ENCODE measurements around the gene KLHL10.

Gene KLHL10

DNA sequence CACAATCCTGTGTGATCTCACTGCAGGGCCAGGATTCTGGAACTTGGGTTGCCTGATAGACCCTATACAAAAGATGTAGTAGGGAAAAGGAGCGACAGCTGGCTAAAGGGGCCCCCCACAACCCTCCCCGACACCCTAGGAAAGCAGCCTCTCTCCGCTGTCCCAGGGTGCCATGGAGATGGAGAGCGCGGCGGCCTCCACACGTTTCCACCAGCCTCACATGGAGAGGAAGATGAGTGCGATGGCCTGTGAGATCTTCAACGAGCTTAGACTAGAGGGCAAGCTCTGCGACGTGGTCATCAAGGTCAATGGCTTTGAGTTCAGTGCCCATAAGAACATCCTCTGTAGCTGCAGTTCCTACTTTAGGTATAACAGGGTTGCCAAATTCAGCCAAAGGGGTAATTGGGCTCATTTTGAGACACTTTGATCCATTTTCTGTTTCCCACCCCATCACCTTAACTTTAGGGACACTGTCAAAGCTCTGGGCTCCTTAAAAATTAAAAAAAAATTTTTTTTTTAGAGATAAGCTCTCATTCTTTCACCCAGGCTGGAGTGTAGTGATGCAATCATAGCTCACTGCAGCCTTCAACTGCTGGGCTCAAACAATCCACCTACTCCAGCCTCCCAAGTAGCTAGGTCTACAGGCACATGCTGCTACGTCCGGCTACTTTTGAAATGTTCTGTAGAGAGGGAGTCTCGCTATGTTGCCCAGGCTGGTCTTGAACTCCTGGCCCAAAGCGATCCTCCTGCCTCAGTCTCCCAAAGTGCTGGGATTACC, at the start of gene KLHL10:
Gene KLHL10 (plus strand): TSS at position 65 of the 778 bp plus-strand sequence. CDS start 108 bp downstream, at position 173.
- no peak for DNase-seq

DNA sequence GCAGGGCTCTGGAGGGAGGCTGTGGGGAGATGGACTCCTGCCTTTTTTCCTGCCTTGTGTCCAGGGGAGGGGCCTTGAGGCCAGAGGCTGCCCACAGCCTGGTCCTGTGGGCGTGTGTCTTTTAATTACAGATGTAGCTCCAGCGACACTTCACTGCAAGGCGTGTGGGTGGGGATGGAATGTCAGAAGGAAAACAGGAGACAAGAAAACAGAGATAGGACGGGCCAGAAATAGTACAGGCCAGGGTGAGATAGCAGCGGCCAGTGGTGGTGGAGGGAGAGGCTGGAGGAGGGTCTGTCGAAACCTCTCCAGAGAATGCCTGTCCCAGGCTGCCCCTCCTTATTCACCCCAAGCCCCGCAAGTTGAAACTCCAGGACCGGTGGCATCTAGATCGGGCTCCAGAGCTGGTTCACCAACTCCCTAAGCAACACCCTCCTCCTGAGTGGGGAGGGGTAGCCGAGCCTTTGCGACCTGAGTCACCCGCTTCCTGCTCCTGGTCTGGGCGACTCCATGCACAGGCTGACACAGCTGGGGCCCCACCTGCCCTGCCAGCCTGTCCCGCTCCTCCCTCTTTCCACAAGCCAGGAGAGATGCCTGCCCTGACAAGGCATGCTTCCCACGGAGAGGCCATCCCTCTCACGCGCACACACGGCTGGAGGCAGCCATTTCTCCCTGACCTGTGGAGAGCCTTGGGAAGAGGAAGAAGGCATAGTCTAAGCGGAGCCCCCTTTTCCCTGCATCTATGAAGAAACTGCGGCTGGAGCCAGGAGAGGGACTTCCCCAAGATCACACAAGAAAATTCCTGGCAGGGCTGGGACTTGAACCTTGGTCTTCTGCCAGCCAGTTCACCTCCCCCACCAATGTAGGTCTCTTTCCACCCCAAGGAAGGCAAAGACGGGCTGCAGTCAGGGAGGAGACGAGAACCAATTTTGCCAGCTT, 44.5 kb upstream of the KLHL10 start:
- no peak for DNase-seq

DNA sequence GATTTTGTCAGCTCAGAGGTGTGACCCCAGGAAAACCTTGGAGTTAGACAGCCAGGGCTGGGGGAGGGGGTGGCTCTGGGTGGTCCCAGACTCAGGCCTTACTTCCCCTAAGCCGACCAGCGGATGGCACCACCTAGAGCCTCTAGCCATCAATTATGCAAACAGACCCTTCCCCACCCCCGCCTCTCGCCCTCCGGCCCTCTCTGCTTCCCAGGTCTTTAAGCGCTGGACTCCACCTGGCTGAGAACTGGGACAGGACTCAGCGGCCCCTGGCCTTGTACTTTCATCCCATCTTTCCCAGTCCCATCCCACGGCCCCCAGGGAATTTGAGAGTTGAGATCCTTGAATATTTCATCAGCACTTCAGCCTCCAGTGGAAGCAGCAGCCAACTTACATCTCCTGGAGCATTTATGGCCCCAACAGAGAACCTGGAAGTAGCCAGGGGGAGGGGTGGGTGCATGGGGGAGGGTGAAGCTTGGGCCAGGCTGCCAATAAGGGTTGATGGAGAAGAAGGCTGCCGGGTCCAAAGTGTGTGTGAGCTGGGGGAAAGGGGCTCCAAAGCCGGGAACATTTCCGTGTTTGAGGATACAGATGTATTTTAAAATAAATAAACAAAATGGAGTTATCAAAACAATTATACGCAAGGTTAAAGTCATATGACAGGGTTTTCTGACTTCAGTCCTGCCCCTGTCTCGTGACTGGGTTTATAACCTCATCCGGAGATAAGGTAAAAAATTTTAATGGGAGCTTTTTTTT, 43.7 kb upstream of the KLHL10 start:
- DNase-seq = no peak

DNA sequence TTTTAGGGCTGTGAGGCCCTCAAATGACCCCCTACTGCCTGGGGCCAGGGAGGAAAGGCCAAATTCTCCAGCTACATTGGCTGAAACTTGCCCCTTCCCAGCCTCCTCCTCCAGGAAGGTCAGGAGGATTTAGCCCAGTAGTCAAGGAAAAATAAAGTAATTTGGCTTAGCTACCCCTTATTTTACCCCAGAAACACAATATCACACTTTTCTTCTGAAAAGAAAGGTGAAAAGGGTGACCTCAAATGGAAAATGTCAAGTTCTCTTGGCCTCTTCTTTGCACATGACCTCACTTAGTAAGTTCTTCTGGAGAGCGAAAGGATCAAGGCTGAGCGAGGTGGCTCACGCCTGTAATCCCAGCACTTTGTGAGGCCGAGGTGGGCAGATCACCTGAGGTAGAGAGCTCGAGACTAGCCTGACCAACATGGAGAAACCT, 43.1 kb upstream of the KLHL10 start:
- no peak for DNase-seq

DNA sequence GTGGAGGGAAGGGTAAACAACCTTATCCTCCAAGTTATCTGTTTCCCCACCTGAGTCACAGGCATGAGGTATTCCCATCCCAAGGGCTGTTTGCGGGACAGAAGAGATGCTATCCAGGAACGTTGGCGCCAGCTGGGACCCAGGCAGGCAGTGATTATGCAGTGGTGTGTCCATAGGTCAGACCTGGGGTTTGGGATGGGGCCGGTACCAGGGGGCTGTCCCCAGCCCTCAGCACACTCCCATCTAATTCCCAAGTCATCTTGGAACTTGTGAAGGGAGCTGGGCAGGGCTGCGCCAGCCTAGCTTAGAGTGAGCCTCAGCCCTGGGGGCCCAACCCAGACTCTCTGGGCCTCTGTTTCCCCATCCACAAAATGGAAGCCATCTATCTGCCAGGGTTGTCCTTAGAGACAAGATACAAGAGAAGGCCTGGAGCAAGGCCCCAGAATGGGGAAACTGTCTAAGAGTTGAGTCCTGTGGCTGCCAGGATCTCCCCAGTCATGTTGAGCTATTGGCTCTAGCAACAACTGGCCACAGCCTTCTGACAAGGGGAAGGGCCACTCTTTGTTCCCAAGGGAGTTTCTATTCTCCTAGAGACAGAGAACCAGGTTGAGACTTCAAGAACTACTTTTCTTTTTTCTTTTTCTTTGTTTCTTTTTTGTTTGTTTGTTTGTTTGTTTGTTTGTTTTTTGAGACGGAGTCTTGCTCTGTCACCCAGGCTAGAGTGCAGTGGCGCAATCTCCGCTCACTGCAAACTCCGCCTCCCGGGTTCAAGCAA, 41.3 kb upstream of the KLHL10 start:
- DNase-seq = no peak

DNA sequence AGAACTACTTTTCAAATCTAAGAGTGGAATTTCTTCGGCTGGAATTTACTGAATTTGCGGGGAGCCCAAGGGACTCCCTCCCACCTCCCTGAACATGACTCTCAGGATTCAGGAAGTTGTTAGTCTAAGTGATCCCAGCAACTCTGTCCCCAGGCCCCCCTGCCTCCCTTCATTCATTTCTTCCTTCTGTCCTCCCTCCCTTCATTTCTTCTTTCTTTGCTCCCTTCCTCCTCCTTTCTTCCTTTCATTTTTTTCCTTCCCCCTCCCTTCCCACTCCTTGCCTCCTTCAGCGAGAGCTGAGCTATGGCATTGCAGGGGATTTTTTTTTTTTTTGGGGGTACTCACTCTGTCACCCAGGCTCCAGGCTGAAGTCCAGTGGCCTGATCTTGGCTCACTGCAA, 40.2 kb upstream of the KLHL10 start:
- DNase-seq = no peak

DNA sequence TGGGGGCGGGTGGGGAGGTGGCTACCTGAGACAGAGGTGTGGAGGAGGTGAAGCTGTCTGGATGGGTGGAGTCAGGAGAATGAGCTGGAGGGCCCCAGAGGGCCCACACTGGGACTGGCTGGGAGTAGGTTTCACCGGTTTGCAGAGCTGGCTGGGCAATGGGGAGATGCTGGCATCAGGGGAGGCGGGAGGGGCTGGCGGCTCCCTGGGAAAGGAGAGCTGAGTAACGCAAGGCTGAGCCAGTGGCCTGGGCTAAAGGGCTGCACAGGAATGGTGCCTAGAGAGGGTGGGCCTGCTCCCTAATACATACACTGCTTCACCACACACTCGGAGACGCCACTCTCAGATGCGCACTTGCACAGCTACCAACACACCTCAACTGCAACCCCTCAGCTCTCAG, 38.3 kb upstream of the KLHL10 start:
- no peak for DNase-seq

DNA sequence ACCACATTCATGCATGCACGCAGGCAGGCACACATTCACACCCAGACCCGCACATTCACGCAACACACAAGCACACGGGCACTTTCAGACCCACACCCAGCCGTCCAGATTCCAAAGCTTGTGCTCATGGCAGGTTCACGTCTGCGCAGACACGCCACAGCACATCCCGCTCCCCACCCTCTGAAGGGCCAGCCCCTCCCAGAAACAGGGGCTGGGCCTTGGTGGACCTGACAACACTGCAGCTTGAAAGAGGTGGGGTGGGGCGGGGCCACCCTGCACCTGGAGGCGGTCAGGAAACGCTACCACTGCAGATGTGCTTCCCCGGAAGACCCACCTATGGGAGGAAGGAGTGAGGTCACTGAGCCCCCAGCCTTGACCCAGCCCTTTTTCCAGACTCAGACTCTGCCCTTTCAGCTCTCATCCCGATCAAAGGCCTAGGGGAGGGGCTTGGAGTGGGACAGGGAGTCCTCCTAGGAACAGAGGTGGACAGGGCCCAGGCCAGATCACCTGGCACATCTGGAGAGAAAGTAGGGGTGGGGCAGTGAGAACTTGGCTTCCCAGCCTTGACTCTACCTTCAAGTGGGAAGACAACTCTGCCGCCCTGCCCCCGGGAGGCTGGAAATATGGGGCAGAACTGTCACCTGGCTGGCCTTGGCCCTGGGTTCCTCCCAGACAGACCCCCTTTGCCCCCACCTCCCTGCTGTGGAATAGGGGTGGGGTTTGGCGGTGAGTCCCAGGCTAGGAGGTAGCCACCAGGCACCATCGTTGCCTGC, 36.8 kb upstream of the KLHL10 start:
- peak; percentile 11 for DNase-seq

DNA sequence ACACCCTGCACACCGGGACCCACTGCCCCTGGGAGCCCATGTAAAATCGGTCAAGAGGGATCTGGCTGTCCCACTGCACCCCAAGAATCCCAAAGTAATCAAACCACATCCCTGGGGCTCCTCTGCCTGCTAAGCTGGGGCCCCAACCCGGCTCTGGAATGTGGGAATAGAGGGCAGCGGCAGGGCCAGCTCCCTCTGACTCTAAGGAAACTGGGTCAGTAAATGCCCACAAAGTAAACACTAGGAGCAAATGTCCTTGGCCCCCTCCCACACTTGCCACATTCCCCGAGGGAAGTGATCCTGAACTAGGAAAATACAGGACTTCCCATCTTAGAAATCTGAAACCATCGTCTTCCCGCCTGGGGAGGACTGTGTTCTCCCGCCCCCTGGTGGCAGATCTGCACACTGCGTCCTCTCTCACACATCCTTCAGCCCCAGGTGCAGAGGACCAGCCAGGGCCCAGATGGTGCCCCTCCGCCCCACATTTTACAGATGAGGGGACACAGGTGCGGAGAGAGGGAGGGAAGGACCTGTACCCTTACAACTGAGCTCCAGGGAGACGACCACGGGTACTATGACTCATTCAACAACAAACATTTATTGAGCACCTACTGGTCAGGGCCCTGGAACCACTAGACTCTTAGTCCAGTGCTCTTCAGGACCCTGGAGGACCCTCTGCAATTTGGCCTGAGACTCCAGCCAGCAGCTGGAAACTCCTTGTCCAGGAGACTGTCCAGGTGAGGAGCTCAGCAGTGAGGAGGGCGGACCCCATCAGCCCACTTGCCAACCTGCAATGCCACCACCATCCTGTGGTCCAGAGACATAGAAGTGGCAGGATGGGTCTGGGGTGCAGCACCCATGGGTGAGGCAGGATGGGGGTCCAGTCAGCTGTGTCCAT, 36.0 kb upstream of the KLHL10 start:
- peak; percentile 72 for DNase-seq

DNA sequence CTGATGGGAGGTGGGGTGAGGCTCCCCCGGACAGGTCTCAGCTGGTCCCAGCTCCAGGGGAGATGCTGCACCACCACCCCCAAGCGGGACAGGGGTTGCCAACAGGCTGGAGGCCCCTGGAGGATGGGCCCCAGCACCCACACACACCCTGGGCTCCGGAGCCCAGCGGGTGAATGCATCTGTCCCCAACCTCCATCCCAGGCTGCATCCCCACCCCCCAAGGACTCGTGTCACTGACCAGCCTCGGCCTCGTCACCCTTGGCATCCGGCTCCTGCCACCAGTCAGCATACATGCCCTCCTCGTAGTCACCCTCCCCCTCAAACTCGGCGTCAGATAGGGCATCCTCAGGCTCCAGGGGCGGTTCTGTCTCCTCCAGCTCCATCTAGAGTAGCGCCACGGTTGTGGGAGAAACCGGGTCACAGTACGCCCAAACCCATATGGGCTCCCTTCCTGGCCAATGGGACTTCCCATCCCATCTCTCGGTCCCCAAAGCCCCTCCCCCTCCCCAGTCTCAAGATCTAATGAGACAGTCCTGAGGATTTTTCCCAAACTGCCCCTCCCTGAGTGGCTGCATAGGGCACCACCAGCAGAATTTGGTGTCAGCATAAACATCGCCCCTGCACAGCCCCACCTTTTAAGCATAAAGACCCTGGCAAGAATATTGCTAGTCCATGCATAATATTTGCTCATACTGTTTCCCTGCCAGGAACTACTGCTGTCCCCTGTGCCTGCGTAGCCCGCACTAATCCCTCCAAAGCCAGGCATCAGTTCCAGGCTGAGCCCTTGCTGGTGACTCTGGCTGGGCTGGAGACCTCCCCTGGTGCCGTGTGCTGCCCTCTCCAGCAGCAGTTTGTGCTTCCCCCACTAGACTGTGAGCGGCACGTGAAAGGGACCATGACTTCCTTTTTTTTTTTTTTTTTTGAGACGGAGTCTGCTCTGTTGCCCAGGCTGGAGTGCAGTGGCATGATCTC, 34.3 kb upstream of the KLHL10 start:
- no peak for DNase-seq

DNA sequence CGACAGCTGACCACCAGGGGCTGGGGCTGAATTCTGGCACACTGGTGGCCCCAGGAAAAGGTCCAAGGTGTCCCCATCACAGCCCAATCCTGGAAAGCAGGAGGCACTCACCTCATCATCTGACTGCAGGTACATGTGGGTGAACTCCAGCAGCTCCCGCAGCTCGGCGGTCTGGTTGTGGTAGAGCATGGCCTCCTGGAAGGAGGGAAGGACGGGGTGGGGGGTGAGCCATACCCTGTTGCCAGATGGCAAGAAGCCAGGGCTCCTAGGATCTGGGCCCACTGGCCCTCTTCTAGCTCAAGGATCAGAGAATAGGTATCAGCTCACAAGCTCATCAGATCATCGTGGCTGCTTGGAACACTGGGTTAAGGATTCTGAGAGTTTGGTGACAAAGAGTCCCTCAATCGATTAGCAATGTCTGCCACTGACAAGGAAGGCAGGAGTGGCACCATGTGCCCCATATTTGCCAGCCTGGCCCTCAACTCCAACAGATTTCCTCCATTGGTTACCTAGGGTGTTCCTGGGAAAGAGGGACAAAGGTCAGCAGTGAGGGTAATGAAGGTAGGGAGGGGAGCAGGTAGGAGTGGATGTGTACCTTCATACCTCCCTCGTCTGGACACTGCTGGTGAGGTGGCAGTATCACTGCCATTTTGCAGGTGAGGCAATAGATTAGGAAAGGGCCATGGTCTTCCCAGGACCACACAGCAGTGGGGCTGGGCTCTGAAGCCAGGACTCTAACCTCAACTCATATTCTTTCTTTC, 30.8 kb upstream of the KLHL10 start:
- DNase-seq = no peak

DNA sequence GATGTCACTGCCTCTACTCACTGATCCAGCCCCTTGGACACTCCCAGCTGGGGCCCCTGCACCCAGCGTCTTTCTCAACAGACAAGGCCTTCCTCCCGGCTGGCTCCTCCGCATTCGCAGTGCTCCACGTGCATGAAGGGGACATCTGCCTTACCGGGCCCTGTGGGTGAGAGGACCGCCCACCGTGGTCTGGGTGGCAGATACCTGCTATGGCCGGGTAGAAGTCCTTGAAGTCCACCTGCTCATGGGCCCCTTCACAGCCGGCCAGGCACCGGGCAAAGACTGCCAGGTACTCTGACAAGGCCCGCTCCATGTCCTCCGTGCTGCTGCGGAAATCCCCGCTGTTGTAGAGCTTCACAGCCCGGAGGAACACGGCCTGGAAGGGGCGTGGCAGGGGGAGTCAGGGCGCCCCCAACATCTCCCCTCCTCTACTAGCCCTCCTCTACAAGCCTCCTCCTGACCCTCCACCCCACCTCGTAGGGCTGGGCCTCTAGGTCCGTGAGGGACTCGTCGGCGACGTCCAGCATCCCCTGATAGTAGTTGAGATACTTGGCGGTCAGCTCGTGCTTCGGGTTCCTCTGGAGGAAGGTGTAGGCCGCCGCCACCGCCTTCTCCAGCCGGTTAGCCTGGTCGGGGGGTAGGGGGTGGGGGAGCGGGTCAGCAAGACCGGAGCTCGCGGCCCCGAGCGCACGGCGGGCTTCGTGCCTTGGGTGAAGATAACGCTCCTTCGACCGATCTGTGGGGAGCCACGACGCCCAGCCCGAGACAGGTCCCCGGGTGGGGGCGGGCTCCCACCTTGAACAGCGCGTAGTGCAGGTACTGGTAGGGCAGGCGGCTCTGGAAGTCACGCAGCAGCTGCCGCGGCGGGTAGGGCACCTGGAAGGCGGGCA, 26.7 kb upstream of the KLHL10 start:
- no peak for DNase-seq

DNA sequence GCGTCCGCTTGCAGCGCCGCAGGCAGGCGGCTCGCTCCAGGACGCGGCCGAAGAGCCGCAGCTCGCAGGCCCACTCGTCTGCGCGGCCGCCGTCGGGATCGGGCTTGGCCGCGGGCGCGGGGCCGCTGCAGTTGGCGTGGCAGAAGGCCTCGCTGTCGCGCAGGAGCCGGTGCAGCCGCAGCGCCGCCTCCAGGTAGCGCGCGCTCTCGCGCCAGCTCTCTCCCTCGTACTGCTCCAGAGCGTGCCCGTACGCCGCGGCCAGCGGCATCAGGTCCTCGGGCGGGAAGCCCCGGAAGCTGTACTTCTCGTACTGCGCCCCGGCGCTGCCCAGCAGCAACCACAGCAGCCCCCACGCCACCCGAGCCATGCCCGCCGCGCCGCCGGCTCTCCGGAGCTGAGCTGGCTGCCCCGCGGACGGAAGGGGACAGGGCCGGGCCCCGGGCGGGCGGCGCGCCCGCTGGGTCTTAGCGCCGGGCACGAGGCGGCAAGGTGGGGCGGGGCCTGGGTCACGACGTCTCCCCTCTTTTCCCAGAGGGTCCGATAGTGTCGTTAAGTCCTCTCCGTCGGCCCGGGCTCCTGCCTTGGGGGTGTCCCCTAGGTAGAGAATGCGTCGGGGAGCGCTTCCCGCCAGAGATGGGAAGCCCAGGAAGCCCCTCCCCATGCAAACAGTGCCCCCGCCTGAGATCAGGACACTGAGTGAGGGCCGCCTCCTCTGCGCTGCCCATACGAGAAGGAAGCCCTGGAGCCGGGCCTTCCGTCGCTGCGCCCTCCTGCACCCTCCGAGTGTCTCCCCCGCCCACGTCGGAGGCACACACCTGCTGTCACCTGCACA, 25.9 kb upstream of the KLHL10 start, which contains the start of gene P3H4:
Gene P3H4 (minus strand): TSS at position 401 of the 832 bp plus-strand sequence. CDS start 34 bp downstream, at position 367.
- DNase-seq = peak; percentile 74

DNA sequence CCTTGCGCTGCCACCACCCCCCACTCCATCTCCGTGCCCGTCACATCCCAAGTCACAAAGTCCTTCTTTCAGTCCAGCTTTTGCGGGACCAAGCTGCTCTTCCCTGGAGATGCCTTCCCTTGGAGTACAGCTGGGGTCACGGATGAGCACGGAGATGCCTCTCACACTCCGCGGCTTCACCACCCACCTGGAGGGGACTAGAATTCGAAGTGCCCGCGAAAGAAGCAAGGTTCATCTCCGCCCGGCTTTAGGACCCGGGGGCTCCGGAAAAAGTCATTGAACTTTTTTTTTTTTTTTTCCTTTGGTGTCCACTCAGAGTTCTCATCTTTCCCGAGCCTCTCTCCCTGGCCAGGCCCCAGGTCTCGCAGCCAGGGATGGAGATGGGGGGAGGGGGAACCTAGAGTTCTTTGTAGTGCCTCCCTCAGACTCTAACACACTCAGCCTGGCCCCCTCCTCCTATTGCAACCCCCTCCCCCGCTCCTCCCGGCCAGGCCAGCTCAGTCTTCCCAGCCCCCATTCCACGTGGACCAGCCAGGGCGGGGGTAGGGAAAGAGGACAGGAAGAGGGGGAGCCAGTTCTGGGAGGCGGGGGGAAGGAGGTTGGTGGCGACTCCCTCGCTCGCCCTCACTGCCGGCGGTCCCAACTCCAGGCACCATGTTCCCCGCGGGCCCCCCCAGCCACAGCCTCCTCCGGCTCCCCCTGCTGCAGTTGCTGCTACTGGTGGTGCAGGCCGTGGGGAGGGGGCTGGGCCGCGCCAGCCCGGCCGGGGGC, 25.1 kb upstream of the KLHL10 start, which contains the start of gene FKBP10:
Gene FKBP10 (plus strand): TSS at position 624 of the 771 bp plus-strand sequence. CDS start 31 bp downstream, at position 655.
- DNase-seq = peak; percentile 43

DNA sequence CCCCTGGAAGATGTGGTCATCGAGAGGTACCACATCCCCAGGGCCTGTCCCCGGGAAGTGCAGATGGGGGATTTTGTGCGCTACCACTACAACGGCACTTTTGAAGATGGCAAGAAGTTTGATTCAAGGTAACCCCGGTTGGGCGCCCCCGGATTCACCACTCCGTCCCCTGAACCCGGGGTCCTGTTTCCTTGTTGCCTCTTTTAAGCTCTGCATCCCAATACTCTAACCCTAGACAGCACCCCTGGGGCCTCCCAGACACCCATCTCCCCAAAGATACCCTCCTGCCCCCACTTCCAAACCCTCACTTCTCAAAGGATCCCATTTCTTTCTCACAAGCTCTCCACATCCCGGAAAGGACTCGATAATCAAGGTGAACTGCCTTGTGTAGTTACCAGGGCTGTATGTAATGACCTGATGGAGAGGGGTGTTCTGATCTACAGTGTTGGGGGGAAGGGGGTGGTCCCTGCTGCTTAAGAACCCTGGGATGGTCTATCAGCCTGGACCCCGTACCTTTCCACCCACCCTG, 24.4 kb upstream of the KLHL10 start:
- no peak for DNase-seq
